ENCODE results near the gene AHCY.
"Not testable (repeated sequence)": the region's sequence is repeated elsewhere in the genome, so short reads cannot be mapped to it uniquely, and the experiment has no call there.

Gene AHCY

DNA sequence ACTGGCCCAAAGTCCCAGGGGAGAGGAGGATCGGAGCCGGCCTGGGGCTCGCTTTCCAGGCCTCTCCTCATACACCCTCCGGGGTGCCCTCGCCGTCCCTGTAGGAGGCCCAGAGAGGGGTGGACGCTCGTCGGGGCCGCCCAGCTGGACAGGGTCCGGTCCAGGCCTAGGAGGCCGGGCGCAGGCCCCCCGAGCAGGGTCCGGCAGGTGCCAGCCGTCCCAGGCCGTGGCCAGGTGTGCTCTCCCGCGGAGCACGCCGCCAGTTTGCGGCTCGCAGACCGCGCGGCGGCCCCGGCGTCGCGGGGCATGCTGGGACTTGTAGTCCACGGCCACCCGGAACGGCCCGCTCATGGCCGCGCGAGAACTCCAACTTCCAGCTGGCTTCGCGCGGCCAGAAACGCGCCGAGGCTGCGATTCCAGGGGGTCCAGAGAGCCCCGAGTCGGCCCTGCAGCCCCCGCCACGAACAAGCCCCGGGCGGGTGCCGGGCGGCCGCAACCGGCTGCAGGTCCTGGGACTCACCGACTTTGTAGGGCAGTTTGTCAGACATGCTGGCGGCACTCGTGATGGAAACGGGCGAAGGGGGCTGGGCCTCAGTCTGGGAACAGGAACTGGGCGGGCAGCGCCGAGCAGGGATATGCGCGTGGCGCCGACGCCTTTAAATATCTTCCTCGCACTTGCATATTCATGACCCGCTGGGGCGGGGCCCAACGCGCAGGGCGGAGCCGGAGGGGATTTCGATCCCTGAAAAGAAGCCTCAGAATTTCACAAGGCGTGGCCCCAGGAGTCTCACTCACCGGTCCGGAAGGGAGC is at the start of gene AHCY:
Gene AHCY, minus strand, starts transcription at position 633 of the 811 bp plus-strand sequence. Its CDS starts 85 bp downstream, at position 548.
- DNase-seq, result peak; percentile 98

DNA sequence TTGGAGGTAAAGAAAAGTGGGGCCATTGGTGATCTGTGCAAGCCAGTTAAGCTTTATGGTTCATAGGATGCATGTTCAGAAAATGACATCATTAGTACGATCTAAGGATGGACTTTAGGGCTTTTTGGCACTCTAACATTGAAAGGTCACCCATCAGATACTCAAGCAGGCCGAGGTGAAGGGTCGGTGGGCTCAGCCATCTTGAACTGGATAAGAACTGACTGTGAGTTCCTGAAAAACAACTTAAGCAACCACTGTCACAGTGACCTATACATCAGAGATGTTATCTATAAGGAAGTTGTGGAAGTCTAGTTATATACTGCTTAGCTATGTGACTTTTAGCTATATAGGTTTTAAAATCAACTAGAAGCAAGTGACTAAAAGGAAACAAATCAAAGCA is 46.9 kb upstream of the AHCY start:
- no peak for DNase-seq

GRCh38 chr20:34347571-34347970 is 44.4 kb upstream of the AHCY start:
- DNase-seq, result no peak

DNA sequence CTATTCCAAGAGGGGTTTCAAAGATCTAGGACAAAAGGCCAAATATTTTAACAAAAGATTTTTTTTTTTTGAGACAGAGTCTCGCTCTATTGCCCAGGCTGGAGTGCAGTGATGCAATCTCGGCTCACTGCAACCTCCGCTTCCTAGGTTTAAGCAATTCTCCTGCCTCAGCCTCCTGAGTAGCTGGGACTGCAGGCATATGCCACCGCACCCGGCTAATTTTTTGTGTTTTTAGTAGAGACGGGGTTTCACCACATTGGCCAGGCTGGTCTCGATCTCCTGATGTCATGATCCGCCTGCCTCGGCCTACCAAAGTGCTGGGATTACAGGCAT is 43.3 kb upstream of the AHCY start:
- not testable (repeated sequence) for DNase-seq

GRCh38 chr20:34345839-34346532 is 42.8 kb upstream of the AHCY start:
- DNase-seq, result not testable (repeated sequence)

DNA sequence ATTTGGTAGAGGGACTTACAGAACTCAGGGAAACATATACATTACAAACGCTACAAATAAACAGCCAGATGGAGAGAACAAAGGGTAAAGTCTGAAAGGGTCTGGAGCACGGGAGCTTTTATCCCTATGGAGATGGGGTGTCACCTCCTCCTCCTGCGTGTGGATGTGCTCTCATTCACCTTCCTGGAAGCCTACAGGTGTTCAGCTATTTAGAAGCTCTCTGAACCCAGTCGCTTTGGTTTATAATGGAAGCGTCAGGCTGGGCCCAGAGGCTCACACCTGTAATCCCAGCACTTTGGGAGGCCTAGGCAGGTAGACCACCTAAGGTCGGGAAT is 42.2 kb upstream of the AHCY start:
- DNase-seq, result no peak

GRCh38 chr20:34344238-34344637 is 41.1 kb upstream of the AHCY start:
- DNase-seq, result no peak

DNA sequence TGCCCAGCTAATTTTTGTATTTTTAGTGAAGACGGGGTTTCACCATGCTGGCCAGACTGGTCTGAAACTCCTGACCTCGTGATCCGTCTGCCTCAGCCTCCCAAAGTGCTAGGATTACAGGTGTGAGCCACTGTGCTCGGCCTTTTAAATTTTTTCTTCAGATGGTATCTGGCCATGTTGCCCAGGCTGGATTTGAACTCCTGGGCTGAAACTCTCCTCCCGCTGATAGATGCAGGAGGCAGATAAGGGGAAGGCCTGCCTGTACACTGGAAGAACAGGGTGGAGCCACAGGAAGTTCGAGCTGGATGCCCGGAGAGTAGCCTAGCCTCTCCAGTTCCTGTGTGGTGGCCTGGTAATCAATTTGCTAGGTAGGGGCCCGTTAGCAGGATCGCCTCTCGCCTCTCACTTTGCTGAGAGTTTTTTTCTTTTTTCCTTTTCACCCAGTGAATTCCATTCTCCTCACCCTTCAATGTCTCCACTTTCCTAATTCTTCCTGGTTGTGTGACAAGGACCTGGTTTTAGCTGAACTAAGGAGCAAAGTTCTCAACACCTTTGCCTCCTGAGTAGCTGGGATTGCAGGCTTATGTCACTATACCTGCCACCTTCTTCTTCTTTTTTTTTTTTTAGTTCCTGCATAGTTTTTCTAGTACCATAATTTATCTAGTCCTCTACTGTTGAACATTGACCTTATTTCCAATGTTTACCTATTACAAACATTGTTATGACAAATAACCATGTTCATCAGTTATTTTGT is 40.5 kb upstream of the AHCY start:
- no peak for DNase-seq

GRCh38 chr20:34341199-34341598 is 38.0 kb upstream of the AHCY start:
- not testable (repeated sequence) for DNase-seq

DNA sequence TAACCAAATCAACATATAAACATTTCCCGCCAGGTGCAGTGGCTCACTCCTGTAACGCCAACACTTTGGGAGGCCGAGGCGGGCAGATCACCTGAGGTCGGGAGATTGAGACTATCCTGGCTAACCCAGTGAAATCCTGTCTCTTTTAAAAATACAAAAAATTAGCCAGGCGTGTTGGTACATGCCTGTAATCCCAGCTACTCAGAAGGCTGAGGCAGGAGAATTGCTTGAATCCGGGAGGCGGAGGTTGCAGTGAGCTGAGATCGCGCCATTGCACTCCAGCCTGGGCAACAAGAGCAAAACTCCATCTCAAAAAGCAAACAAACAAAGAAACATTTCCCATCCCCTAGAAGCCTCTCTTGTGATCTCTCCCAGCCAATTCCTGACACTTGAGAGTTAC is 37.6 kb upstream of the AHCY start:
- DNase-seq, result not testable (repeated sequence)

- DNase-seq, result no peak
These were observed 35.0 kb upstream of the AHCY start for GRCh38 chr20:34337982-34338726.

GRCh38 chr20:34337544-34337943 is 34.4 kb upstream of the AHCY start:
- DNase-seq, result no peak

DNA sequence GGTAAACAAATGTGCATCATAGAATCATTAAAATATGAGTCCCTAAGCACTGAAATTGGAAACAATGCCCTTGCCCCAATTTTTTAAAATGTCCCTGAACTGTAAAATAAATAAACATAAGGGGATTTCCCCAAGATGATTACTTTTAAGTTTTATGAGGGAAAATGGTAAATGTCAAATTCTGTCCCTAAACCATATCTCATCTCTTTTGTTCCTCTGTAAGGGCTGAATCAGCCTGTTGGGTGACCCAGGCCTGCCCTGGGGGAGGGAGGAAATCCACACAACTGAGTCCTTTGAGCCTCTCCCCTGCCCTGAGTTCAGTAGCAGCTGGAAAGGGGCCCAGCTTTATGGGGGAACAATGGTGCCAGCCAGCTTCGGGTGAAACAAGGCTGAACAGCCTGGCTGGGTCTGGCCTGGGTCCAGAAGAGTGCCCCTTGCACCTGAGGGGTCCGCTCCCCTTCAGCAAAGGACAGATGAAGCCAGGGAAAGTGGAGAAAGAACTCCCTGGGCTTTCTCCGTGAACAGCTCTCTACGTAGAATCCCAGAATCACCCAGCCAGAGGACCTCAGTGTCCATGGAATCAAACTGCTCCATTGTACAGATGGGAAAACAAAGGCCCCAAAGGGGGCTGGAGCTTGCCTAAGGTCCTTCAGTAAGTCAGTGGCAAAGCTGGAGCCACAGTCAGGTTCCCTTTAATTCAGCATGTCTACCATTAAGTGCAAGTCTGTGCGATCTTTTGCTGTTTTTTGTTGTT is 31.7 kb upstream of the AHCY start:
- no peak for DNase-seq

GRCh38 chr20:34333786-34334185 is 30.6 kb upstream of the AHCY start:
- DNase-seq, result no peak

DNA sequence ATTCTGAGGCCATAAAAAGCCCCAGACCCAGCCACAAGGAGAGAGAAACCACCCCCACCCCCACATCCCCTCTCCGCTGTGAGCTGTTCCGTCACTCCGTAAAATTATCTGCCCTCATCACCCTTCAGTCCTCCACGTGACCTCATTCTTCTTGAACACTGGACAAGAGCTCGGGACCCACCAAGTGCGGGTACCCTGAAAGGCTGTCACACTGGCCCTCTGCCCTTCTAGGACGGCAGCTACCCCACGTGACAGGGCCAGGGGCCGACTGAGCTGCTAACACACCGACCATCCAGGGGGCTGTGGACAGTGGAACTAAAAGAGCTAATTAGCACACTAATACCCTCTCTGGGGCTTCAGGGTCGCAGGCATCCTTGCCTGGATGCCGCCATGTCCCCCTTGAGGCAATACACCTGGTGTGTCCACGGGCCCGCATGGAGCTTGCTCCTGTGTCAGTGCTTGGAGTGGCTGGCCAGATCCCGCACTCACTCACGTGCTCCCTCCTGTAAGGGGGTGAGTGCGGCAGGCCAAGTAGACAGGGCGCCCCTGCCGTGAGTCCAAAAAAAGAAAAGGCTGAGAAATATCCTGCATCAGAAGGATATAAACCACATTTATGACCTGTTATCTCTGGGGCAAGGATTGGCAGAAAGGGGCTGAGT is 29.2 kb upstream of the AHCY start:
- no peak for DNase-seq

DNA sequence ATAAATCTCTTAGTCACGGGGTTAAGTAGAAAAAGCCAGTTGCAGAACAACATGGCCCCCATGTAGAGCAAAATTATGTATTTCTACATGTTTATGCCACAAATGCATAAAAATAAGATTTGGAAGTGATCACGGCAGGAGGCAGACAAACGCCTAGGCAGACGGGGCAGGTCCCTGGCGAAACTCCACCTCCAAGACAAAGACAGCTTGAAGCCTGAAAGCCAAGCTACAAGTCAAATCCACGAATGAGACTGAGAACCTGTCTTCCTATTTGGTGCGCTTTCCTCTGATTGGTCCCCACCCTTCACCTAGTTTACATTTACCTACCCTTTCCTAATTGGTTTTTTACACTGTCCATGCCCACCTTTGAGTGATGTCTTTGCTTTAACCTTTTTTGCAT is 28.7 kb upstream of the AHCY start:
- DNase-seq, result no peak

DNA sequence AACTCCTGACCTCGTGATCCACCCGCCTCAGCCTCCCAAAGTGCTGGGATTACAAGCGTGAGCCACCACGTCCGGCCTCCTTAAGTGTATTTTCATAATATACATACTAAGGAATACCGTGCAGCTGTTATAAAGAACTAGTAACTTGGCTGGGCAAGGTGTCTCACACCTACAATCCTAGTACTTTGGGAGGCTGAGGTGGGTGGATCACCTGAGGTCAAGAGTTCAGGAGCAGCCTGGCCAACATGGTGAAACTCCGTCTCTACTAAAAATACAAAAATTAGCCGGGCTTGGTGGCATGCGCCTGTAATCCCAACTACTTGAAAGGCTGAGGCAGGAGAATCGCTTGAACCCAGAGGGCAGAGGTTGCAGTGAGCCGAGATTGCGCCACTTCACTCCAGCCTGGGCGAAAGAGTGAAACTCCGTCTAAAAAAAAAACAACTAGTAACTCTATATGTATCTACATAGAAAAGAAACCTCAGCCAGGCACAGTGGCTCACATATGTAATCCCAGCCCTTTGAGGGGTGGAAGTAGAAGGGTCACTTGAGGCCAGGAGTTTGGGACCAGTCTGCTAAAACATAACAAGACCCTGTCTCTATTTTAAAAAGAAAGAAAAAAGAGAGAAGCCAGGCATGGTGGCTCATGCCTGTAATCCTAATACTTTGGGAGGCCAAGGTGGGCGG is 27.8 kb upstream of the AHCY start:
- DNase-seq, result not testable (repeated sequence)

- no peak for DNase-seq
These were observed 25.9 kb upstream of the AHCY start for GRCh38 chr20:34328928-34329677.

- not testable (repeated sequence) for DNase-seq
These were observed 25.1 kb upstream of the AHCY start for GRCh38 chr20:34328207-34328606.

DNA sequence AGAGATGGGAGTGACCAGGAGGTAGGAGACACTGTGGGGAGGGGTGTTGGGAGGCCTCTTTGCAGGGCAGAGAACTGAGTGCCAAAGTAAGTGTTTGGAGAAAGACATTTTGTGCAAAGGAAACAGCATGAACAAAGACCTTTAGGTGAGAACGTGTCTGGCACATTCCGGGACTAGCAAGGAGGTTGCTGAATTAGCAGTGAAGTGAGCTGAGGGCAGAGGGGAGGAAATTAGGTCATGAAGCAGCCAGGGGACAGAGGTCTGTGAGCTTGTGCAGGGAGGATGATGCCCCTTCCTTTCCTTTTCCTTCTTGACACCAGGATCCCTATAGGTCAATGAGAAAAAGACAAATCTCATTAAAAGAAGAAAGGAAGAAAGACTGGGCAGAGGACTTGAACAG is 21.4 kb upstream of the AHCY start:
- no peak for DNase-seq

Data from NCI-H526 treated with DMSO at 0.1 percent for 48 hours (cell line).